Left ventricle myocardium inferior (tissue), 1 donor: Measurements from ENCODE around the gene MAP3K9. TPM values are rescaled to one million over a fixed set of nuclear protein-coding genes. Genes with fewer than 3 reads are reported as not detected.

Experiments used
- DNase-seq: peaks from one replicate; pipeline ENCODE4 v3.0.0-alpha.2; 2020
- H3K27ac ChIP-seq: fragments of 200-600 bp; replicated peaks from 2 replicates; pipeline ENCODE4 v1.8.0; 2021
- H3K27me3 ChIP-seq: fragments of 200-600 bp; 2 replicates; pipeline ENCODE4 v1.8.0; 2021; ENCODE audit warnings: low read depth
- H3K36me3 ChIP-seq: fragments of 200-600 bp; 2 replicates; pipeline ENCODE4 v1.8.0; 2021
- H3K4me1 ChIP-seq: fragments of 200-600 bp; 2 replicates; pipeline ENCODE4 v1.8.0; 2021
- H3K4me3 ChIP-seq: fragments of 200-600 bp; 2 replicates; pipeline ENCODE4 v1.8.0; 2021; ENCODE audit warnings: mild to moderate bottlenecking, moderate library complexity
- H3K9me3 ChIP-seq: fragments of 200-600 bp; replicated peaks from 2 replicates; pipeline ENCODE4 v1.8.0; 2021
- CTCF ChIP-seq: fragments of 200-600 bp; IDR thresholded peaks from 2 replicates; pipeline ENCODE4 v1.8.0; 2021; ENCODE audit warnings: antibody characterized with exemption, mild to moderate bottlenecking, borderline replicate concordance
- intact Hi-C: fragments of 100-400 bp; cut with micrococcal nuclease; formaldehyde crosslinking; loops from one replicate; pipeline ENCODE4 v1.11.0; 2022
- total RNA-seq: library from RNA; stranded (reverse); fragmentation: NEBNext Ultra II Directional; extraction: Animal tissue kit (Norgen Biotek cat#: 25700); gene quantifications from one replicate; pipeline ENCODE4 v1.2.1, GENCODE V29; 2021
- donor health status: DM: no; HTN: yes; CAD: no; lungs with severe emphysema.

MAP3K9 gene
- total RNA-seq, 1 donor from 2014 or later: 1.9 TPM

- no peak for DNase-seq
- intact Hi-C loops: no loop called here
- no peak for TF ChIP-seq CTCF
- Histone ChIP-seq H3K27me3 (no peaks in the 10 kb centered on the region), H3K27ac (no peak overlapping the region), H3K9me3 (no peaks in the 10 kb centered on the region), H3K36me3 (no peaks in the 10 kb centered on the region), H3K4me1 (peaks cover 15% of the 10 kb centered on the region), H3K4me3 (no peak overlapping the region)
These were observed 24.6 kb upstream of the MAP3K9 start for GRCh38 chr14:70833884-70834283.

GRCh38 chr14:70832561-70833305 is 23.4 kb upstream of the MAP3K9 start:
- Histone ChIP-seq H3K27ac (peak overlapping the region; percentile 60), H3K4me3 (peak overlapping the region; percentile 15), H3K36me3 (no peaks in the 10 kb centered on the region), H3K9me3 (no peaks in the 10 kb centered on the region), H3K27me3 (no peaks in the 10 kb centered on the region), H3K4me1 (peaks cover 15% of the 10 kb centered on the region)
- no peak for TF ChIP-seq CTCF
- intact Hi-C loops: no loop called here
- no peak for DNase-seq

- intact Hi-C loops: no loop called here
- Histone ChIP-seq H3K27ac (no peak overlapping the region), H3K9me3 (no peaks in the 10 kb centered on the region), H3K36me3 (no peaks in the 10 kb centered on the region), H3K4me1 (peaks cover 15% of the 10 kb centered on the region), H3K4me3 (no peak overlapping the region), H3K27me3 (no peaks in the 10 kb centered on the region)
- TF ChIP-seq CTCF: no peak
- no peak for DNase-seq
These were observed 21.9 kb upstream of the MAP3K9 start for GRCh38 chr14:70830998-70831781.

GRCh38 chr14:70828188-70828587 is 18.9 kb upstream of the MAP3K9 start:
- H3K36me3 ChIP-seq: no peaks in the 10 kb centered on the region
- no peak overlapping the region for H3K27ac ChIP-seq
- no peaks in the 10 kb centered on the region for H3K27me3 ChIP-seq
- no peak for TF ChIP-seq CTCF
- intact Hi-C loops: no loop called here
- H3K9me3 ChIP-seq: no peaks in the 10 kb centered on the region
- peaks cover 15% of the 10 kb centered on the region for H3K4me1 ChIP-seq
- no peak for DNase-seq
- H3K4me3 ChIP-seq: no peak overlapping the region

GRCh38 chr14:70827752-70828151 is 18.4 kb upstream of the MAP3K9 start:
- Histone ChIP-seq H3K36me3 (no peaks in the 10 kb centered on the region), H3K27me3 (no peaks in the 10 kb centered on the region), H3K9me3 (no peaks in the 10 kb centered on the region), H3K27ac (no peak overlapping the region), H3K4me1 (peaks cover 15% of the 10 kb centered on the region), H3K4me3 (no peak overlapping the region)
- DNase-seq: no peak
- TF ChIP-seq CTCF: no peak
- intact Hi-C loops: no loop called here
